ENCODE measurements around the gene GRK5. TPM values are rescaled to one million over a fixed set of nuclear protein-coding genes. Genes with fewer than 3 reads are reported as not detected.

Gene GRK5
- total RNA-seq, 1 experiment from 2014 or later: 2.3 TPM

GRCh38 chr10:119341459-119342301, 134.3 kb downstream of the GRK5 start (continued):
- no peak for TF ChIP-seq ZNF263 (CRISPR knock-in tag; IDR thresholded peaks at IDR 0.05; ENCODE audit: low read depth)
- no peak for TF ChIP-seq SMAD3 (CRISPR knock-in tag; IDR thresholded peaks at IDR 0.05; ENCODE audit: borderline replicate concordance)
- TF ChIP-seq RELA (CRISPR knock-in tag; IDR thresholded peaks at IDR 0.05; ENCODE audit: borderline replicate concordance): no peak
- no peak for TF ChIP-seq NR1H2 (CRISPR knock-in tag; IDR thresholded peaks at IDR 0.05)
- no peak for TF ChIP-seq FOXK1 (CRISPR knock-in tag; IDR thresholded peaks at IDR 0.05)
- no peak for TF ChIP-seq GRHL2 (CRISPR knock-in tag; IDR thresholded peaks at IDR 0.05; ENCODE audit: insufficient replicate concordance, severe bottlenecking)
- no peak for TF ChIP-seq IRF1 (CRISPR knock-in tag; IDR thresholded peaks at IDR 0.05)
- TF ChIP-seq ELF4 (CRISPR knock-in tag; IDR thresholded peaks at IDR 0.05; ENCODE audit: low read depth): no peak

- TF ChIP-seq ZBTB21 (CRISPR knock-in tag; IDR thresholded peaks at IDR 0.05; ENCODE audit: borderline replicate concordance) (no peak), MAX (CRISPR knock-in tag; IDR thresholded peaks at IDR 0.05) (no peak), ZNF671 (CRISPR knock-in tag; IDR thresholded peaks at IDR 0.05) (no peak), AFF4 (CRISPR knock-in tag; IDR thresholded peaks at IDR 0.05; ENCODE audit: borderline replicate concordance) (no peak), USF1 (CRISPR knock-in tag; IDR thresholded peaks at IDR 0.05) (no peak), ZNF416 (CRISPR knock-in tag; IDR thresholded peaks at IDR 0.05) (no peak), SMAD3 (CRISPR knock-in tag; IDR thresholded peaks at IDR 0.05; ENCODE audit: borderline replicate concordance) (no peak), MLX (CRISPR knock-in tag; IDR thresholded peaks at IDR 0.05) (no peak), ZNF512 (CRISPR knock-in tag; IDR thresholded peaks at IDR 0.05; ENCODE audit: borderline replicate concordance) (no peak)
- Mint-ChIP-seq H3K36me3 (no peaks in the 10 kb centered on the region), H3K4me1 (peaks cover 7% of the 10 kb centered on the region), H3K9me3 (no peaks in the 10 kb centered on the region), H3K27me3 (ENCODE audit: low read depth) (peaks cover 2% of the 10 kb centered on the region; the same call in 1 of the 2 replicates), H3K27ac (no peak overlapping the region), H3K4me3 (no peak overlapping the region)
- POLR2A ChIA-PET: no interaction called here
- ATAC-seq (no peak), DNase-seq (ENCODE audit: low spot score) (no peak)
- CTCF ChIA-PET: interaction anchor here (0.8 kb wide), 1 partner anchor 142 kb away, joined by 3 read pairs; no protein-coding TSS in a partner anchor
Measured at GRCh38 chr10:119342335-119342734, 135.0 kb downstream of the GRK5 start.
